Astrocyte of the cerebellum (primary cell): Measurements from ENCODE around the gene CNTN6.

Source experiments
- DNase-seq: peaks from one replicate; pipeline ENCODE4 v3.0.0-alpha.2; 2011; ENCODE audit warnings: low read depth
- H3K4me3 ChIP-seq: 2 replicates; pipeline ENCODE4 v1.5.1; 2011; ENCODE audit warnings: mild to moderate bottlenecking, low read depth, low read length, moderate library complexity
- CTCF ChIP-seq: IDR thresholded peaks from 2 replicates; pipeline ENCODE4 v1.5.1; 2012; ENCODE audit warnings: low read length, low read depth, moderate library complexity, mild to moderate bottlenecking; ENCODE audit errors: missing control alignments
- in situ Hi-C: cut with HindIII; loops from 2 replicates; pipeline ENCODE4 v1.10.0; 2017; ENCODE audit warnings: low sequenced_read_pairs

CNTN6 gene

GRCh38 chr3:1447452-1447851 is 354.6 kb downstream of the CNTN6 start:
- TF ChIP-seq CTCF, result no peak
- no peak overlapping the region for H3K4me3 ChIP-seq
- no peak for DNase-seq
- in situ Hi-C loops, result no loop called here

- no peak overlapping the region for H3K4me3 ChIP-seq
- DNase-seq, result no peak
- in situ Hi-C loops, result no loop called here
- TF ChIP-seq CTCF, result no peak
These were observed 355.6 kb downstream of the CNTN6 start for GRCh38 chr3:1448443-1448842.
